ENCODE measurements around the gene CASP9. TPM values are rescaled to one million over a fixed set of nuclear protein-coding genes. Genes with fewer than 3 reads are reported as not detected.

The CASP9 gene
- total RNA-seq, 1 experiment from 2014 or later = 13.5 TPM

DNA sequence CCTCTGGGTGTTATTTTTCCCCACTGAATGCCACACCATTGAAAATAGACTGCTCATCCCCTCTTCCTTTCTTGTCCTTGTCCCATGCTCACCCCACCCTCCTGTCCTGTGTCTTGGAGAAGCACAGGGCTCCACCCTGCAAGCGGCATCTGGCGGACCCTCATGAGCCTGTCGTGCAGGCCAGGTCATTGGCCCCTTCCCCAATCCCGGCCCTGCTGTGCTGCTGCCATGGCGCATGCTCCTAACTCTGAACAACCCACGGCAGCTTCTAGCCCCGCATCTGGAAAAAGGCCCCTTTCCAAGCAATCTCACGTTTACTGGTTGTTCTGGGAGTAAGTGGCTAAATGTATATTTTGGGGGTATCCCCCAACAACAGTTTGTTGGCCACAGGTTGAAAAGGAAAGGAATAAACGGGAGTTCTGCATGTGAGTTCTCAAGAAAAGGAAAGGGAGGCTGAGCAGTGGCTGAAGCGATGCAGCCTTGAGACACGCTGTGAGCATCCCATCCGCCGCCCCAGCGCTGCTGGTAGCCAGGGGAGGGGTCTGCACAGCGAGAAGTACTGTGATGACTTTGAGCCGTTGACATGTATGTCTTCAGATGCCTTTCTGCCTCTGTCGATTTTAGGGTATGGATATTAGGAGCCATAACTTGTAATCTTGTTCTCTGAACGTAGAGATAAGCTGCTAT is 44.5 kb upstream of the CASP9 start:
- POLR2A ChIA-PET = no interaction called here
- CTCF ChIA-PET = no interaction called here
- H3K36me3 Mint-ChIP-seq = peaks cover 51% of the 10 kb centered on the region
- ATAC-seq (no peak), DNase-seq (ENCODE audit: low spot score) (no peak)
- H3K4me3 Mint-ChIP-seq = no peak overlapping the region
- no peak for TF ChIP-seq SP1 (CRISPR knock-in tag; conservative IDR thresholded peaks at IDR 0.05)
- no peak for TF ChIP-seq HMGA2 (CRISPR knock-in tag; IDR thresholded peaks at IDR 0.05)
- TF ChIP-seq, protein P1, sequence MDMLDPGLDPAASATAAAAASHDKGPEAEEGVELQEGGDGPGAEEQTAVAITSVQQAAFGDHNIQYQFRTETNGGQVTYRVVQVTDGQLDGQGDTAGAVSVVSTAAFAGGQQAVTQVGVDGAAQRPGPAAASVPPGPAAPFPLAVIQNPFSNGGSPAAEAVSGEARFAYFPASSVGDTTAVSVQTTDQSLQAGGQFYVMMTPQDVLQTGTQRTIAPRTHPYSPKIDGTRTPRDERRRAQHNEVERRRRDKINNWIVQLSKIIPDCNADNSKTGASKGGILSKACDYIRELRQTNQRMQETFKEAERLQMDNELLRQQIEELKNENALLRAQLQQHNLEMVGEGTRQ (CRISPR knock-in tag; IDR thresholded peaks at IDR 0.05) = no peak
- TF ChIP-seq GABPB1 (CRISPR knock-in tag; IDR thresholded peaks at IDR 0.05) = no peak
- TF ChIP-seq, protein P2, sequence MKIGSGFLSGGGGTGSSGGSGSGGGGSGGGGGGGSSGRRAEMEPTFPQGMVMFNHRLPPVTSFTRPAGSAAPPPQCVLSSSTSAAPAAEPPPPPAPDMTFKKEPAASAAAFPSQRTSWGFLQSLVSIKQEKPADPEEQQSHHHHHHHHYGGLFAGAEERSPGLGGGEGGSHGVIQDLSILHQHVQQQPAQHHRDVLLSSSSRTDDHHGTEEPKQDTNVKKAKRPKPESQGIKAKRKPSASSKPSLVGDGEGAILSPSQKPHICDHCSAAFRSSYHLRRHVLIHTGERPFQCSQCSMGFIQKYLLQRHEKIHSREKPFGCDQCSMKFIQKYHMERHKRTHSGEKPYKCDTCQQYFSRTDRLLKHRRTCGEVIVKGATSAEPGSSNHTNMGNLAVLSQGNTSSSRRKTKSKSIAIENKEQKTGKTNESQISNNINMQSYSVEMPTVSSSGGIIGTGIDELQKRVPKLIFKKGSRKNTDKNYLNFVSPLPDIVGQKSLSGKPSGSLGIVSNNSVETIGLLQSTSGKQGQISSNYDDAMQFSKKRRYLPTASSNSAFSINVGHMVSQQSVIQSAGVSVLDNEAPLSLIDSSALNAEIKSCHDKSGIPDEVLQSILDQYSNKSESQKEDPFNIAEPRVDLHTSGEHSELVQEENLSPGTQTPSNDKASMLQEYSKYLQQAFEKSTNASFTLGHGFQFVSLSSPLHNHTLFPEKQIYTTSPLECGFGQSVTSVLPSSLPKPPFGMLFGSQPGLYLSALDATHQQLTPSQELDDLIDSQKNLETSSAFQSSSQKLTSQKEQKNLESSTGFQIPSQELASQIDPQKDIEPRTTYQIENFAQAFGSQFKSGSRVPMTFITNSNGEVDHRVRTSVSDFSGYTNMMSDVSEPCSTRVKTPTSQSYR (CRISPR knock-in tag; IDR thresholded peaks at IDR 0.05) = no peak
- TF ChIP-seq, protein P3, sequence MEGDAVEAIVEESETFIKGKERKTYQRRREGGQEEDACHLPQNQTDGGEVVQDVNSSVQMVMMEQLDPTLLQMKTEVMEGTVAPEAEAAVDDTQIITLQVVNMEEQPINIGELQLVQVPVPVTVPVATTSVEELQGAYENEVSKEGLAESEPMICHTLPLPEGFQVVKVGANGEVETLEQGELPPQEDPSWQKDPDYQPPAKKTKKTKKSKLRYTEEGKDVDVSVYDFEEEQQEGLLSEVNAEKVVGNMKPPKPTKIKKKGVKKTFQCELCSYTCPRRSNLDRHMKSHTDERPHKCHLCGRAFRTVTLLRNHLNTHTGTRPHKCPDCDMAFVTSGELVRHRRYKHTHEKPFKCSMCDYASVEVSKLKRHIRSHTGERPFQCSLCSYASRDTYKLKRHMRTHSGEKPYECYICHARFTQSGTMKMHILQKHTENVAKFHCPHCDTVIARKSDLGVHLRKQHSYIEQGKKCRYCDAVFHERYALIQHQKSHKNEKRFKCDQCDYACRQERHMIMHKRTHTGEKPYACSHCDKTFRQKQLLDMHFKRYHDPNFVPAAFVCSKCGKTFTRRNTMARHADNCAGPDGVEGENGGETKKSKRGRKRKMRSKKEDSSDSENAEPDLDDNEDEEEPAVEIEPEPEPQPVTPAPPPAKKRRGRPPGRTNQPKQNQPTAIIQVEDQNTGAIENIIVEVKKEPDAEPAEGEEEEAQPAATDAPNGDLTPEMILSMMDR (IDR thresholded peaks at IDR 0.05) = no peak
- TF ChIP-seq EMX1 (CRISPR knock-in tag; IDR thresholded peaks at IDR 0.05) = no peak
- no peak for TF ChIP-seq FOXP1 (CRISPR knock-in tag; IDR thresholded peaks at IDR 0.05; ENCODE audit: borderline replicate concordance)
- TF ChIP-seq, protein P4, sequence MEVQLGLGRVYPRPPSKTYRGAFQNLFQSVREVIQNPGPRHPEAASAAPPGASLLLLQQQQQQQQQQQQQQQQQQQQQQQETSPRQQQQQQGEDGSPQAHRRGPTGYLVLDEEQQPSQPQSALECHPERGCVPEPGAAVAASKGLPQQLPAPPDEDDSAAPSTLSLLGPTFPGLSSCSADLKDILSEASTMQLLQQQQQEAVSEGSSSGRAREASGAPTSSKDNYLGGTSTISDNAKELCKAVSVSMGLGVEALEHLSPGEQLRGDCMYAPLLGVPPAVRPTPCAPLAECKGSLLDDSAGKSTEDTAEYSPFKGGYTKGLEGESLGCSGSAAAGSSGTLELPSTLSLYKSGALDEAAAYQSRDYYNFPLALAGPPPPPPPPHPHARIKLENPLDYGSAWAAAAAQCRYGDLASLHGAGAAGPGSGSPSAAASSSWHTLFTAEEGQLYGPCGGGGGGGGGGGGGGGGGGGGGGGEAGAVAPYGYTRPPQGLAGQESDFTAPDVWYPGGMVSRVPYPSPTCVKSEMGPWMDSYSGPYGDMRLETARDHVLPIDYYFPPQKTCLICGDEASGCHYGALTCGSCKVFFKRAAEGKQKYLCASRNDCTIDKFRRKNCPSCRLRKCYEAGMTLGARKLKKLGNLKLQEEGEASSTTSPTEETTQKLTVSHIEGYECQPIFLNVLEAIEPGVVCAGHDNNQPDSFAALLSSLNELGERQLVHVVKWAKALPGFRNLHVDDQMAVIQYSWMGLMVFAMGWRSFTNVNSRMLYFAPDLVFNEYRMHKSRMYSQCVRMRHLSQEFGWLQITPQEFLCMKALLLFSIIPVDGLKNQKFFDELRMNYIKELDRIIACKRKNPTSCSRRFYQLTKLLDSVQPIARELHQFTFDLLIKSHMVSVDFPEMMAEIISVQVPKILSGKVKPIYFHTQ (CRISPR knock-in tag; IDR thresholded peaks at IDR 0.05) = no peak
- no peak for TF ChIP-seq JUN (CRISPR knock-in tag; IDR thresholded peaks at IDR 0.05)
- no peak for TF ChIP-seq PRRX2 (CRISPR knock-in tag; IDR thresholded peaks at IDR 0.05)
- TF ChIP-seq ZBTB21 (CRISPR knock-in tag; IDR thresholded peaks at IDR 0.05; ENCODE audit: borderline replicate concordance) = no peak
- no peak for TF ChIP-seq ZNF317 (CRISPR knock-in tag; IDR thresholded peaks at IDR 0.05; ENCODE audit: borderline replicate concordance, low read depth)
- TF ChIP-seq, protein P5, sequence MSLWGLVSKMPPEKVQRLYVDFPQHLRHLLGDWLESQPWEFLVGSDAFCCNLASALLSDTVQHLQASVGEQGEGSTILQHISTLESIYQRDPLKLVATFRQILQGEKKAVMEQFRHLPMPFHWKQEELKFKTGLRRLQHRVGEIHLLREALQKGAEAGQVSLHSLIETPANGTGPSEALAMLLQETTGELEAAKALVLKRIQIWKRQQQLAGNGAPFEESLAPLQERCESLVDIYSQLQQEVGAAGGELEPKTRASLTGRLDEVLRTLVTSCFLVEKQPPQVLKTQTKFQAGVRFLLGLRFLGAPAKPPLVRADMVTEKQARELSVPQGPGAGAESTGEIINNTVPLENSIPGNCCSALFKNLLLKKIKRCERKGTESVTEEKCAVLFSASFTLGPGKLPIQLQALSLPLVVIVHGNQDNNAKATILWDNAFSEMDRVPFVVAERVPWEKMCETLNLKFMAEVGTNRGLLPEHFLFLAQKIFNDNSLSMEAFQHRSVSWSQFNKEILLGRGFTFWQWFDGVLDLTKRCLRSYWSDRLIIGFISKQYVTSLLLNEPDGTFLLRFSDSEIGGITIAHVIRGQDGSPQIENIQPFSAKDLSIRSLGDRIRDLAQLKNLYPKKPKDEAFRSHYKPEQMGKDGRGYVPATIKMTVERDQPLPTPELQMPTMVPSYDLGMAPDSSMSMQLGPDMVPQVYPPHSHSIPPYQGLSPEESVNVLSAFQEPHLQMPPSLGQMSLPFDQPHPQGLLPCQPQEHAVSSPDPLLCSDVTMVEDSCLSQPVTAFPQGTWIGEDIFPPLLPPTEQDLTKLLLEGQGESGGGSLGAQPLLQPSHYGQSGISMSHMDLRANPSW (CRISPR knock-in tag; conservative IDR thresholded peaks at IDR 0.05; ENCODE audit: low read depth) = no peak
- no peaks in the 10 kb centered on the region for H3K27me3 Mint-ChIP-seq (ENCODE audit: low read depth)
- H3K4me1 Mint-ChIP-seq = no peaks in the 10 kb centered on the region
- peak overlapping the region; percentile 20; the same call in 1 of the 2 replicates for H3K27ac Mint-ChIP-seq
- H3K9me3 Mint-ChIP-seq = no peaks in the 10 kb centered on the region
